GM23248 (cell line): ENCODE data around the gene NIT1.

ENCODE experiments used
- EZH2 ChIP-seq: fragments of 200-600 bp; sonication (generic); IDR thresholded peaks from 2 replicates; pipeline ENCODE4 v1.6.1; 2018; ENCODE audit warnings: antibody characterized with exemption, mild to moderate bottlenecking; ENCODE audit not compliant: insufficient read depth, poor library complexity, severe bottlenecking
- EZH2phosphoT487 ChIP-seq: fragments of 200-600 bp; sonication (generic); IDR thresholded peaks from 2 replicates; pipeline ENCODE4 v1.6.1; 2018; ENCODE audit warnings: antibody characterized with exemption, moderate library complexity, mild to moderate bottlenecking, low read depth; ENCODE audit not compliant: insufficient read depth

GRCh38 chr1:161166669-161167548 is 49.0 kb downstream of the NIT1 start:
- TF ChIP-seq EZH2phosphoT487, result no peak
- TF ChIP-seq EZH2, result no peak
